Erythroblast (primary cell): ENCODE data around the gene DPH6.

Experiments
- GATA1 ChIP-seq: IDR thresholded peaks from 2 replicates; pipeline ENCODE4 v1.6.1; 2011; ENCODE audit warnings: low read depth, mild to moderate bottlenecking, control low read depth, low read length, moderate library complexity
- POLR2A ChIP-seq: IDR thresholded peaks from 2 replicates; pipeline ENCODE4 v1.6.1; 2011; ENCODE audit warnings: mild to moderate bottlenecking, low read length

DNA sequence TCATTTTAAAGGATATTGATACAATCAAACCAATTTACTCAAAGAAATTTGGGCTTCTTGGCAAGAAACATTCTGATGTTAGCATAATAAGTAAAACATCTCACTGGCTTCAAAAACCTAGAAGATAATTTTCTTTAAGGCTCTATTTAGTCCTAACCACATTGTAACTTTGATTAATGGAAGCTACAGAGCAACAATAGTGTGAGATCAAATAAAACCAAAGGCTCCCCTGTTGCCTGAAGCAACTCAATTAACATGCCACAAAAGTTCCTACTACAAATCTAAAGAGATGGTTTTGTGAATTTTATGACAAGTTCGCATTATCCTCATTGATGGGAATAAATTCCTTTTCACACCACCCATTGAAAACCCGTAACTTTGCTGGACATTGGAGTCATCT, 5.9 kb downstream of the DPH6 start:
- TF ChIP-seq POLR2A (no peak), GATA1 (no peak)
